ENCODE data around the gene KCNQ1.

The KCNQ1 gene

GRCh38 chr11:2562890-2563212, 118.0 kb downstream of the KCNQ1 start:
- H3K4me1 ChIP-seq (ENCODE audit: insufficient read depth, low read length), result no peaks in the 10 kb centered on the region
- H2AFZ ChIP-seq (ENCODE audit: low read depth, low read length), result no peak overlapping the region
- H3K27me3 ChIP-seq (ENCODE audit: insufficient read depth, low read length), result no peaks in the 10 kb centered on the region
- H3K4me3 ChIP-seq (ENCODE audit: low read length), result no peak overlapping the region
- H3K9me3 ChIP-seq (ENCODE audit: low read length), result no peaks in the 10 kb centered on the region
- H3K36me3 ChIP-seq (ENCODE audit: insufficient read depth, low read length), result no peaks in the 10 kb centered on the region

- Histone ChIP-seq H3K36me3 (ENCODE audit: insufficient read depth, low read length) (no peaks in the 10 kb centered on the region), H3K9me3 (ENCODE audit: low read length) (no peaks in the 10 kb centered on the region), H3K27me3 (ENCODE audit: insufficient read depth, low read length) (no peaks in the 10 kb centered on the region), H3K4me3 (ENCODE audit: low read length) (no peak overlapping the region), H3K4me1 (ENCODE audit: insufficient read depth, low read length) (no peaks in the 10 kb centered on the region), H2AFZ (ENCODE audit: low read depth, low read length) (no peak overlapping the region)
These were observed 118.6 kb downstream of the KCNQ1 start for GRCh38 chr11:2563213-2564007.

GRCh38 chr11:2564008-2564530, 119.3 kb downstream of the KCNQ1 start:
- Histone ChIP-seq H3K36me3 (ENCODE audit: insufficient read depth, low read length) (no peaks in the 10 kb centered on the region), H2AFZ (ENCODE audit: low read depth, low read length) (no peak overlapping the region), H3K27me3 (ENCODE audit: insufficient read depth, low read length) (no peaks in the 10 kb centered on the region), H3K4me3 (ENCODE audit: low read length) (no peak overlapping the region), H3K4me1 (ENCODE audit: insufficient read depth, low read length) (no peaks in the 10 kb centered on the region), H3K9me3 (ENCODE audit: low read length) (no peaks in the 10 kb centered on the region)

GRCh38 chr11:2564588-2565425, 120.0 kb downstream of the KCNQ1 start:
- no peaks in the 10 kb centered on the region for H3K4me1 ChIP-seq (ENCODE audit: insufficient read depth, low read length)
- H3K27me3 ChIP-seq (ENCODE audit: insufficient read depth, low read length), result no peaks in the 10 kb centered on the region
- no peak overlapping the region for H3K4me3 ChIP-seq (ENCODE audit: low read length)
- H2AFZ ChIP-seq (ENCODE audit: low read depth, low read length), result no peak overlapping the region
- H3K9me3 ChIP-seq (ENCODE audit: low read length), result no peaks in the 10 kb centered on the region
- no peaks in the 10 kb centered on the region for H3K36me3 ChIP-seq (ENCODE audit: insufficient read depth, low read length)

GRCh38 chr11:2565447-2566222, 120.8 kb downstream of the KCNQ1 start:
- H2AFZ ChIP-seq (ENCODE audit: low read depth, low read length), result no peak overlapping the region
- H3K4me1 ChIP-seq (ENCODE audit: insufficient read depth, low read length), result no peaks in the 10 kb centered on the region
- H3K4me3 ChIP-seq (ENCODE audit: low read length), result no peak overlapping the region
- H3K36me3 ChIP-seq (ENCODE audit: insufficient read depth, low read length), result no peaks in the 10 kb centered on the region
- peaks cover 4% of the 10 kb centered on the region for H3K9me3 ChIP-seq (ENCODE audit: low read length)
- H3K27me3 ChIP-seq (ENCODE audit: insufficient read depth, low read length), result no peaks in the 10 kb centered on the region

- Histone ChIP-seq H3K27me3 (ENCODE audit: insufficient read depth, low read length) (no peaks in the 10 kb centered on the region), H3K4me3 (ENCODE audit: low read length) (no peak overlapping the region), H2AFZ (ENCODE audit: low read depth, low read length) (no peak overlapping the region), H3K9me3 (ENCODE audit: low read length) (peaks cover 6% of the 10 kb centered on the region), H3K36me3 (ENCODE audit: insufficient read depth, low read length) (no peaks in the 10 kb centered on the region), H3K4me1 (ENCODE audit: insufficient read depth, low read length) (no peaks in the 10 kb centered on the region)
These were observed 121.6 kb downstream of the KCNQ1 start for GRCh38 chr11:2566223-2567025.

- Histone ChIP-seq H3K36me3 (ENCODE audit: insufficient read depth, low read length) (no peaks in the 10 kb centered on the region), H3K4me1 (ENCODE audit: insufficient read depth, low read length) (no peaks in the 10 kb centered on the region), H3K27me3 (ENCODE audit: insufficient read depth, low read length) (no peaks in the 10 kb centered on the region), H3K4me3 (ENCODE audit: low read length) (no peak overlapping the region), H3K9me3 (ENCODE audit: low read length) (peaks cover 8% of the 10 kb centered on the region), H2AFZ (ENCODE audit: low read depth, low read length) (no peak overlapping the region)
These were observed 122.3 kb downstream of the KCNQ1 start for GRCh38 chr11:2567026-2567671.

GRCh38 chr11:2569321-2569721, 124.5 kb downstream of the KCNQ1 start:
- peaks cover 8% of the 10 kb centered on the region for H3K9me3 ChIP-seq (ENCODE audit: low read length)
- H3K27me3 ChIP-seq (ENCODE audit: insufficient read depth, low read length), result no peaks in the 10 kb centered on the region
- H3K4me1 ChIP-seq (ENCODE audit: insufficient read depth, low read length), result no peaks in the 10 kb centered on the region
- no peaks in the 10 kb centered on the region for H3K36me3 ChIP-seq (ENCODE audit: insufficient read depth, low read length)
- H2AFZ ChIP-seq (ENCODE audit: low read depth, low read length), result no peak overlapping the region
- no peak overlapping the region for H3K4me3 ChIP-seq (ENCODE audit: low read length)

- Histone ChIP-seq H3K27me3 (ENCODE audit: insufficient read depth, low read length) (no peaks in the 10 kb centered on the region), H3K4me3 (ENCODE audit: low read length) (no peak overlapping the region), H3K9me3 (ENCODE audit: low read length) (peaks cover 8% of the 10 kb centered on the region), H3K4me1 (ENCODE audit: insufficient read depth, low read length) (no peaks in the 10 kb centered on the region), H3K36me3 (ENCODE audit: insufficient read depth, low read length) (no peaks in the 10 kb centered on the region), H2AFZ (ENCODE audit: low read depth, low read length) (no peak overlapping the region)
These were observed 125.0 kb downstream of the KCNQ1 start for GRCh38 chr11:2569731-2570210.

- Histone ChIP-seq H3K27me3 (ENCODE audit: insufficient read depth, low read length) (no peaks in the 10 kb centered on the region), H3K4me3 (ENCODE audit: low read length) (no peak overlapping the region), H3K4me1 (ENCODE audit: insufficient read depth, low read length) (no peaks in the 10 kb centered on the region), H3K36me3 (ENCODE audit: insufficient read depth, low read length) (no peaks in the 10 kb centered on the region), H2AFZ (ENCODE audit: low read depth, low read length) (no peak overlapping the region), H3K9me3 (ENCODE audit: low read length) (peaks cover 8% of the 10 kb centered on the region)
These were observed 125.5 kb downstream of the KCNQ1 start for GRCh38 chr11:2570211-2570811.

- Histone ChIP-seq H3K27me3 (ENCODE audit: insufficient read depth, low read length) (no peaks in the 10 kb centered on the region), H3K9me3 (ENCODE audit: low read length) (peaks cover 8% of the 10 kb centered on the region), H2AFZ (ENCODE audit: low read depth, low read length) (no peak overlapping the region), H3K36me3 (ENCODE audit: insufficient read depth, low read length) (no peaks in the 10 kb centered on the region), H3K4me3 (ENCODE audit: low read length) (no peak overlapping the region), H3K4me1 (ENCODE audit: insufficient read depth, low read length) (no peaks in the 10 kb centered on the region)
These were observed 126.2 kb downstream of the KCNQ1 start for GRCh38 chr11:2570841-2571597.
